ENCODE data around the gene SFXN5.
A peak's percentile ranks its signal among the peaks of the same experiment; 100 is the strongest.

Gene SFXN5

DNA sequence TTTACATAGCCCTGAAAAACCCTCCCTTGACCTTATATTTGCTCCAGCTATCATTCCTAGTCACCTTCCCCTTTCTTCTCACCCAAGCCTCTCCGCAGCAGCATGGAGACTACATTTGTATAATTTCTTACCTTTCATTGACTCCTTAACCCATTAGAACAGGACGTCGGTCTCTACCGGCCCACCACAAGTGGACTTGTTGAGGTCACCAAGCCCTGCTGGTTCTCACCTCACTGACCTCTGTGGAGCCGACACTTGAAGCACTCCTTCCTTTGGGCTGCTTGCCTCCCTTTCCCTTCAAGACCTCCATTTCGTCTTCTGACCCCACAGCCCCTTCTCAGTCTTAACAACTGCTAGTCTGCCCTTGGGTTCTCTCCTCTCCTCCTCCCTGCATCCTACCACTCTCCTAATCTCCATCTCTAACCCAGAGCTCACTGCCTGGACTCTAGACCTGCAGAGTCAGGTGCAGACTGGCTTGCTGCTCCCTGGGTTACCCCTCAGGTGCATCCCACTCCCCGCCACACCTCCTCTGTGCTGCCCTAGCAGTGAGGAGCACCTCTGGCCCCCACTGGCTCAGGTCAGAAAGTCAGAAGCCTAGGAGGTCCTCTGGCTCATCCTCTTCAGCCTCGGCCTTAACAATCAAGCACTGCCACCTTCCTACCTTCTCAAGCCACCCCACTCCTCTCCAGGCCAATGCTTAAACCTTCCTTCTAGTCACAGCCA, 5.3 kb upstream of the SFXN5 start:
- in situ Hi-C loops (cut with MboI; ENCODE audit: low pct_unique_long_range_greater_than_20kb, low sequenced_read_pairs, unreplicated experiment), result no loop called here

DNA sequence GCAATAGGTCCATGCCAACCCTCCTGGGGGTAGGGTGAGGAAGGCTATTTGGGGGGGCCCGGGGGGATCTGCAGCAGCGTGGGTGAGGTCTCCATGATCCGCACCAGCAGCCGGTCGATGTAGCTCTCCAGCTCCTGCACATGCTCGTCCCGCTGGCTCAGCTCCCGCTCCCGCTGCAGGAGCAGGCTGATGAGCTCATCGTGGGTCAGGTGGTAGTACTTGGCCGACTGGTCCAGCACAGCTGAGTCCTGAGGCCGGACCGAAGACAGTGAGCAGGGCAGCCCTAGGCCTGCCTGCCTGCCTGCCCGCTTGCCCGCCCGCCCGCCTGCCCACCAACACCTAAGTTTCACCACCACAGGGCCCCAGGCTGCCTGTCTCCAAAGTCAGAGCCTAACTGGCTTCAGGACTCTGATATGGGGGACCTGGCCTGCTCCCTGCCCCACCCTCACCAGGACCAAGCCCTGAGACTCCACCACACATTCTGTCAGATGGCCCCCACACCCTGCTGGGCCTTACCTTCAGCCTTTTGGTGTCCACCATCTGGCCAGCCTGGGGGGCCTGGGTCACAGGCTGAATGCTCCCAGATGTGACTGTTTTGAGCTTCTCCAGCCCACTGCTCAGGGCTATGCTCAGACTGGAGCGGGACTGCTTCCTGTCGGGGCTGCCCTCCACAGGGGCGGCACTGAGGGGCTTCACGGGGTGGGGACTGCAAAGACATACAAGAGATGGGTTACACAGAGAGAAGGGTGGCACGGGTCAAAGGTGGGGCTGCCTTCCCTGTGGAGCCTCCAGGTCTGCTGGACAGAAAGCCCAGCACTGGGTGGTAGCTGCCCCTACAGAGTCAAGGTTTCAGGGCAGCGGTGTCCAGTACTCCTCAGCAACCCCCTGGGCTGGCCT, 4.2 kb upstream of the SFXN5 start:
- TF ChIP-seq, protein P1, sequence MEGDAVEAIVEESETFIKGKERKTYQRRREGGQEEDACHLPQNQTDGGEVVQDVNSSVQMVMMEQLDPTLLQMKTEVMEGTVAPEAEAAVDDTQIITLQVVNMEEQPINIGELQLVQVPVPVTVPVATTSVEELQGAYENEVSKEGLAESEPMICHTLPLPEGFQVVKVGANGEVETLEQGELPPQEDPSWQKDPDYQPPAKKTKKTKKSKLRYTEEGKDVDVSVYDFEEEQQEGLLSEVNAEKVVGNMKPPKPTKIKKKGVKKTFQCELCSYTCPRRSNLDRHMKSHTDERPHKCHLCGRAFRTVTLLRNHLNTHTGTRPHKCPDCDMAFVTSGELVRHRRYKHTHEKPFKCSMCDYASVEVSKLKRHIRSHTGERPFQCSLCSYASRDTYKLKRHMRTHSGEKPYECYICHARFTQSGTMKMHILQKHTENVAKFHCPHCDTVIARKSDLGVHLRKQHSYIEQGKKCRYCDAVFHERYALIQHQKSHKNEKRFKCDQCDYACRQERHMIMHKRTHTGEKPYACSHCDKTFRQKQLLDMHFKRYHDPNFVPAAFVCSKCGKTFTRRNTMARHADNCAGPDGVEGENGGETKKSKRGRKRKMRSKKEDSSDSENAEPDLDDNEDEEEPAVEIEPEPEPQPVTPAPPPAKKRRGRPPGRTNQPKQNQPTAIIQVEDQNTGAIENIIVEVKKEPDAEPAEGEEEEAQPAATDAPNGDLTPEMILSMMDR (IDR thresholded peaks at IDR 0.05; ENCODE audit: extremely low read depth, insufficient read depth, missing control alignments), result no peak
- DNase-seq (ENCODE audit: low spot score), result peak; percentile 14
- in situ Hi-C loops (cut with MboI; ENCODE audit: low pct_unique_long_range_greater_than_20kb, low sequenced_read_pairs, unreplicated experiment), result no loop called here

More for the DNA sequence above, 5.3 kb upstream of the SFXN5 start:
- TF ChIP-seq, protein P1 (IDR thresholded peaks at IDR 0.05; ENCODE audit: extremely low read depth, insufficient read depth, missing control alignments), result no peak
- DNase-seq (ENCODE audit: low spot score), result peak; percentile 12

DNA sequence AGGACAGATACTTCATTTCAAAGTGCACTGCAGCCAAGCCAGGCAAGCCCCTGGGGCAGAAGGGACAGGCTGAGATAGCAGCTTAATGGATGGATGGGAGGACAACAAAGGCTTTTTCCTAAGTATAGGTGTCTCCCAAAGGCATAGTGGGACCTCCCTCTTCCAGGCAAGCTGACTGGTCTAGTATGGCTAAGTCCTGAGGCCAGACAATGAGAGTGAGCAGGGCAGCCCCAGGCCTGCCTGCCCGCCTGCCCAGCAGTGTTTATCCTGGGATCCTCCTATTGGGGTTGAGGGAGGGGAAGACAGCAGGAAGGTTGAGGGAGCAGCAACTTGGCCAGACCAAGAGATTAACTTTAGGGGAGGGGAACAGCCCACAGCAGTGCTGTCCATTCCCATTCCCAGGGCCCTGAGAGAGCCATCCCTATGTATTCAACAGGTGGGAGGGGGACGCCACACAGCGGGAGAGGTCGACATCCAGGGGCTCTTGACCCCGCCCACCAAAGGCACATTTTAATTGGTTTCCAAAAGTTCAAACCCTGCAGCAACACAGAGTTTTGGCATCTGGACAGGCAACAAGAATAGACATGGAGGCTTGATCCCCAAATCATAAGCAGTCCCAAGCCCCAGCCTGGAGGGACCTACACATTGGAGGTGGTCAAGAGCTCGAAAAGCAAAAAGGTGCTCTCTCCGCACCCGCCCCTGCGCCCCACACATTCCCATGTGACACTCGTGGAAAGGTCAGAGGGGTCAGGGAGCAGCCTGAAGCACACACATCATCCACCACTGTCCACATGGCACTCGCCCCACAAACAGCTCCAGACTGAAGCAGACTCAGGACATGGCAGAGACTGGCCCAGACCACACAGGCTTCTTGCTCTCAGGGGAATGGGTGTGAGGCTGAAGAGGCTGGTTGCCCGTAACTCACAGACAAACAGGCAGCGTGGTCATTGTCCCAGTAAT, 2.9 kb upstream of the SFXN5 start:
- DNase-seq (ENCODE audit: low spot score), result no peak
- in situ Hi-C loops (cut with MboI; ENCODE audit: low pct_unique_long_range_greater_than_20kb, low sequenced_read_pairs, unreplicated experiment), result no loop called here
- TF ChIP-seq, protein P1 (IDR thresholded peaks at IDR 0.05; ENCODE audit: extremely low read depth, insufficient read depth, missing control alignments), result no peak

DNA sequence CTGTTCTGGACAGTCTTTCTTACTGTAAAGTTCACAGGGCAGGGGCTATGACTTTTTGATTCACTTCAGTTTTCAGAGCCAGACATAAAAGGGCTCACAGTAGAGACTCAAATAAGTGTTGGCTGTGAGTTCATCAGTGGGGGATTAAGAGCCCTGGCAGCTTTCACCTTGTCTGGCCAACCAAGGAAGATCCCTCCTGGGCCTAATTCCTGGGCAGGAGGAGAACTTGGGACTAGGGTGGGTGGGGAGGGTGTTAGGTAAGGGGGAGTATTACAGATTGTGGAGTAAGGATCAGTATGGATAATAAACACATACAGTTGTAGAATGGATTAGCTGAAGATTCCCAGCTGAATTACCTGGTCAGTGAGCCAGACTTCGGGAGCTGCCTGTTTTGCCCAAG, 904 bp upstream of the SFXN5 start:
- no peak for DNase-seq (ENCODE audit: low spot score)
- TF ChIP-seq, protein P1 (IDR thresholded peaks at IDR 0.05; ENCODE audit: extremely low read depth, insufficient read depth, missing control alignments), result no peak
- in situ Hi-C loops (cut with MboI; ENCODE audit: low pct_unique_long_range_greater_than_20kb, low sequenced_read_pairs, unreplicated experiment), result no loop called here

DNA sequence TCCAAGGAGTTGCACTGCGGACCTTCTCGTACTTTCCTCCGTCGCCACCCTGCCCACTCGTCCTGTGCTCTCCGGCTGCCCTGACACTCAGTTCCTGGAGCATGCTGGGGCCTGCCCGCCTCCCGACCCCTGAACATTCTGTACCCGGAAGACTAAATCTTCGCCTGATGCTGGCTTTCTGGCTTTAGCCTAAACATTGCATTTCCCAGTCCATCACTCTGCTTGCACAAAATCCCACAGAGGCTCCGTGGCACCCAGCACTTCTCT, 550 bp upstream of the SFXN5 start:
- DNase-seq (ENCODE audit: low spot score), result no peak
- in situ Hi-C loops (cut with MboI; ENCODE audit: low pct_unique_long_range_greater_than_20kb, low sequenced_read_pairs, unreplicated experiment), result no loop called here
- TF ChIP-seq, protein P1 (IDR thresholded peaks at IDR 0.05; ENCODE audit: extremely low read depth, insufficient read depth, missing control alignments), result no peak
